HepG2 (cell line): ENCODE results near the gene TAGLN. TPM values are rescaled to one million over a fixed set of nuclear protein-coding genes. Genes with fewer than 3 reads are reported as not detected.

Experiments
- BCL3 ChIP-seq: sonication (generic); formaldehyde crosslinking; IDR thresholded peaks from 2 replicates; pipeline ENCODE4 v1.5.1; 2020; ENCODE audit warnings: mild to moderate bottlenecking, missing genetic modification reagents, moderate library complexity
- ISL2 ChIP-seq: sonication (generic); formaldehyde crosslinking; IDR thresholded peaks from 2 replicates; pipeline ENCODE4 v1.5.0; 2020; ENCODE audit warnings: missing genetic modification reagents
- PATZ1 ChIP-seq: sonication (generic); formaldehyde crosslinking; IDR thresholded peaks from 2 replicates; pipeline ENCODE4 v1.4.0; 2020; ENCODE audit warnings: missing genetic modification reagents
- POGZ ChIP-seq: sonication (generic); formaldehyde crosslinking; IDR thresholded peaks from 2 replicates; pipeline ENCODE4 v1.4.0; 2020; ENCODE audit warnings: mild to moderate bottlenecking, missing genetic modification reagents
- RAD21 ChIP-seq: fragments of 450-650 bp; formaldehyde crosslinking; IDR thresholded peaks from 2 replicates; pipeline ENCODE4 v1.5.0; 2020; ENCODE audit warnings: mild to moderate bottlenecking
- ZBED4 ChIP-seq: sonication (generic); formaldehyde crosslinking; IDR thresholded peaks from 2 replicates; pipeline ENCODE4 v1.4.0; 2020; ENCODE audit warnings: missing genetic modification reagents, borderline replicate concordance
- ZBTB10 ChIP-seq: sonication (generic); formaldehyde crosslinking; IDR thresholded peaks from 2 replicates; pipeline ENCODE4 v1.4.0; 2020; ENCODE audit warnings: missing genetic modification reagents, borderline replicate concordance
- ZBTB26 ChIP-seq: IDR thresholded peaks from 2 replicates; pipeline ENCODE4 v1.6.1; 2016; ENCODE audit warnings: missing compliant biosample characterization, missing genetic modification reagents, borderline replicate concordance
- ZNF251 ChIP-seq: sonication (generic); formaldehyde crosslinking; IDR thresholded peaks from 2 replicates; pipeline ENCODE4 v1.9.0; 2021; ENCODE audit warnings: mild to moderate bottlenecking, missing genetic modification reagents
- ZNF432 ChIP-seq: sonication (generic); formaldehyde crosslinking; IDR thresholded peaks from 2 replicates; pipeline ENCODE4 v1.5.0; 2020; ENCODE audit warnings: missing genetic modification reagents, mild to moderate bottlenecking, borderline replicate concordance
- ZNF441 ChIP-seq: sonication (generic); formaldehyde crosslinking; IDR thresholded peaks from 2 replicates; pipeline ENCODE4 v1.7.0; 2021; ENCODE audit warnings: missing genetic modification reagents, borderline replicate concordance
- ZNF446 ChIP-seq: sonication (generic); formaldehyde crosslinking; IDR thresholded peaks from 2 replicates; pipeline ENCODE4 v1.5.0; 2020; ENCODE audit warnings: mild to moderate bottlenecking, missing genetic modification reagents
- ZNF549 ChIP-seq: sonication (generic); formaldehyde crosslinking; IDR thresholded peaks from 2 replicates; pipeline ENCODE4 v1.5.0; 2020; ENCODE audit warnings: missing genetic modification reagents
- ZNF589 ChIP-seq: sonication (generic); formaldehyde crosslinking; conservative IDR thresholded peaks from 2 replicates; pipeline ENCODE4 v1.8.0; 2022; ENCODE audit warnings: mild to moderate bottlenecking, moderate library complexity, missing genetic modification reagents
- ZNF768 ChIP-seq: sonication (generic); formaldehyde crosslinking; IDR thresholded peaks from 2 replicates; pipeline ENCODE4 v1.4.0; 2020; ENCODE audit warnings: missing genetic modification reagents
- polyA plus RNA-seq, 8 experiments: library from polyadenylated mRNA; depleted of rRNA in 3 of 8; stranded (reverse) in 7 of 8; unstranded in 1 of 8; fragments of >200 nt; fragmentation: Illumina TruSeq in 4 of 8; extraction: Trizol in 4 of 8; gene quantifications; 2 replicates each; pipeline versions ENCODE4 v1.2.1 to v1.2.3, GENCODE V29; 2011 to 2016; ENCODE audit warnings: low read depth in 4 of 8, missing spikeins in 1 of 8, mixed read lengths in 1 of 8; ENCODE audit not compliant: insufficient read depth in 1 of 8
- total RNA-seq, 5 experiments: library from RNA; depleted of rRNA; stranded (reverse); fragments of >200 nt; fragmentation: Illumina TruSeq; extraction: Trizol; gene quantifications; 2 replicates each; pipeline ENCODE4 v1.2.3, GENCODE V29; 2016; ENCODE audit warnings: low read depth in 1 of 5

TAGLN gene
- total and polyA plus RNA-seq, 2 of the 13 experiments (the other 11 are each of a cell fraction or from before 2014, with no cell fraction given) = 12.6 to 75.4 TPM

- TF ChIP-seq PATZ1 (CRISPR knock-in tag) = peak; percentile 52
- no peak for TF ChIP-seq ZNF432 (CRISPR knock-in tag)
- TF ChIP-seq ZBTB10 (CRISPR knock-in tag) = no peak
- TF ChIP-seq POGZ (CRISPR knock-in tag) = peak; percentile 41; the same call in 1 of the 2 replicates
- TF ChIP-seq ZNF441 (CRISPR knock-in tag) = no peak
- no peak for TF ChIP-seq RAD21 (CRISPR knock-in tag)
- TF ChIP-seq BCL3 = no peak
- TF ChIP-seq ISL2 = peak; percentile 23; the same call in 1 of the 2 replicates
- no peak for TF ChIP-seq ZNF549
- no peak for TF ChIP-seq ZNF251
- no peak for TF ChIP-seq ZBTB26
- TF ChIP-seq ZBED4 = no peak
- no peak for TF ChIP-seq ZNF589 (CRISPR knock-in tag)
- TF ChIP-seq ZNF446 (CRISPR knock-in tag) = no peak
- 0 out of 2 replicates have a peak, but pooled peaks have one; percentile 57 for TF ChIP-seq ZNF768
Observed at GRCh38 chr11:117178210-117179034, 20.7 kb upstream of the TAGLN start, which contains the start of gene SIDT2 (continued).
